GM23338 (cell line): ENCODE results near the gene PREB. TPM values are rescaled to one million over a fixed set of nuclear protein-coding genes. Genes with fewer than 3 reads are reported as not detected.

Experiments
- ATAC-seq: fragments of 200-7000 bp; cut with Tn5 transposase; 3 replicates; pipeline ENCODE4 v1.9.1; 2020
- DNase-seq: peaks from one replicate; pipeline ENCODE4 v3.0.0-alpha.2; 2015; ENCODE audit warnings: low spot score
- H2AFZ ChIP-seq: fragments of 200-600 bp; sonication (generic); 2 replicates; pipeline ENCODE4 v1.8.0; 2016; ENCODE audit warnings: antibody characterized with exemption, mild to moderate bottlenecking, moderate library complexity
- H3F3A ChIP-seq: fragments of 200-600 bp; sonication (generic); replicated peaks from 2 replicates; pipeline ENCODE4 v1.8.0; 2017; ENCODE audit warnings: antibody characterized with exemption, mixed run types, low read depth
- H3K27ac ChIP-seq: fragments of 200-600 bp; sonication (generic); 2 replicates; pipeline ENCODE4 v1.6.1; 2016; ENCODE audit warnings: low read depth
- H3K27me3 ChIP-seq: fragments of 200-600 bp; sonication (generic); 2 replicates; pipeline ENCODE4 v1.8.0; 2016; ENCODE audit warnings: mild to moderate bottlenecking, mixed run types, moderate library complexity; ENCODE audit not compliant: insufficient read depth
- H3K36me3 ChIP-seq: fragments of 200-600 bp; sonication (generic); 2 replicates; pipeline ENCODE4 v1.8.0; 2016; ENCODE audit warnings: mild to moderate bottlenecking; ENCODE audit not compliant: insufficient read depth
- H3K4me1 ChIP-seq: fragments of 200-600 bp; sonication (generic); 2 replicates; pipeline ENCODE4 v1.8.0; 2016; ENCODE audit warnings: mild to moderate bottlenecking, moderate library complexity; ENCODE audit not compliant: insufficient read depth
- H3K4me2 ChIP-seq: fragments of 200-600 bp; sonication (generic); 2 replicates; pipeline ENCODE4 v1.7.1; 2017; ENCODE audit warnings: mixed run types
- H3K4me3 ChIP-seq: fragments of 200-600 bp; sonication (generic); 2 replicates; pipeline ENCODE4 v1.6.1; 2016; ENCODE audit warnings: mixed run types
- H3K79me2 ChIP-seq: fragments of 200-600 bp; sonication (generic); replicated peaks from 2 replicates; pipeline ENCODE4 v1.8.0; 2017; ENCODE audit warnings: mild to moderate bottlenecking; ENCODE audit not compliant: insufficient read depth
- H3K9me2 ChIP-seq: fragments of 200-600 bp; sonication (generic); 2 replicates; pipeline ENCODE4 v1.8.0; 2017; ENCODE audit not compliant: insufficient read depth
- H4K20me1 ChIP-seq: fragments of 200-600 bp; sonication (generic); replicated peaks from 2 replicates; pipeline ENCODE4 v1.8.0; 2017; ENCODE audit warnings: mild to moderate bottlenecking; ENCODE audit not compliant: insufficient read depth
- H3K27ac Mint-ChIP-seq: 2 replicates; pipeline ENCODE4 v1.8.0; 2020; ENCODE audit warnings: inconsistent platforms, mild to moderate bottlenecking, moderate library complexity, mixed read lengths
- H3K27me3 Mint-ChIP-seq: 3 replicates; pipeline ENCODE4 v1.8.0; 2022; ENCODE audit warnings: low read depth, mild to moderate bottlenecking, moderate library complexity, mixed read lengths, inconsistent platforms; ENCODE audit not compliant: insufficient read depth, poor library complexity
- H3K36me3 Mint-ChIP-seq: 3 replicates; pipeline ENCODE4 v1.8.0; 2021; ENCODE audit warnings: low read depth, mild to moderate bottlenecking, inconsistent platforms, moderate library complexity, mixed read lengths
- H3K4me1 Mint-ChIP-seq: 3 replicates; pipeline ENCODE4 v1.8.0; 2020; ENCODE audit warnings: mild to moderate bottlenecking, inconsistent platforms, mixed read lengths
- H3K4me3 Mint-ChIP-seq: 3 replicates; pipeline ENCODE4 v1.8.0; 2021; ENCODE audit warnings: moderate library complexity, mild to moderate bottlenecking, inconsistent platforms, mixed read lengths
- H3K9me3 Mint-ChIP-seq: 3 replicates; pipeline ENCODE4 v1.8.0; 2020; ENCODE audit warnings: moderate library complexity, mild to moderate bottlenecking, inconsistent platforms, mixed read lengths
- EZH2 ChIP-seq: fragments of 200-600 bp; sonication (generic); IDR thresholded peaks from one replicate; pipeline ENCODE4 v1.8.0; 2017; ENCODE audit warnings: antibody characterized with exemption, mild to moderate bottlenecking, low read depth; ENCODE audit not compliant: unreplicated experiment
- STAT1 ChIP-seq: IDR thresholded peaks from one replicate; pipeline ENCODE4 v1.6.1; 2016; ENCODE audit warnings: antibody characterized with exemption; ENCODE audit not compliant: unreplicated experiment
- ZNF114 ChIP-seq: fragments of 250-450 bp; sonication (Bioruptor Pico); IDR thresholded peaks from 2 replicates; pipeline ENCODE4 v1.5.0; 2020; ENCODE audit warnings: mild to moderate bottlenecking, moderate library complexity
- polyA plus RNA-seq: library from polyadenylated mRNA; unstranded; fragments of >200 nt; fragmentation: Nextera tagmentation; extraction: Ambion mirVana; gene quantifications from 2 replicates; pipeline ENCODE4 v1.2.1, GENCODE V29; 2016
- total RNA-seq: library from RNA; depleted of rRNA; stranded (reverse); fragments of >200 nt; shearing (Covaris generic); gene quantifications from 2 replicates; pipeline ENCODE4 v1.2.3, GENCODE V29; 2014
- TF ChIP-seq, protein P1 (sequence below), 2 experiments: fragments of 200-600 bp in 1 of 2; sonication (generic) in 1 of 2; conservative IDR thresholded peaks; 2 replicates each; pipeline versions ENCODE4 v1.5.1 to v1.6.1; 2016 to 2017; ENCODE audit warnings: antibody characterized with exemption in 2 of 2, low read depth in 2 of 2, mild to moderate bottlenecking in 2 of 2, moderate library complexity in 1 of 2

PREB gene
- total and polyA plus RNA-seq, 2 experiments from 2014 or later = 41.2 to 79.7 TPM

DNA sequence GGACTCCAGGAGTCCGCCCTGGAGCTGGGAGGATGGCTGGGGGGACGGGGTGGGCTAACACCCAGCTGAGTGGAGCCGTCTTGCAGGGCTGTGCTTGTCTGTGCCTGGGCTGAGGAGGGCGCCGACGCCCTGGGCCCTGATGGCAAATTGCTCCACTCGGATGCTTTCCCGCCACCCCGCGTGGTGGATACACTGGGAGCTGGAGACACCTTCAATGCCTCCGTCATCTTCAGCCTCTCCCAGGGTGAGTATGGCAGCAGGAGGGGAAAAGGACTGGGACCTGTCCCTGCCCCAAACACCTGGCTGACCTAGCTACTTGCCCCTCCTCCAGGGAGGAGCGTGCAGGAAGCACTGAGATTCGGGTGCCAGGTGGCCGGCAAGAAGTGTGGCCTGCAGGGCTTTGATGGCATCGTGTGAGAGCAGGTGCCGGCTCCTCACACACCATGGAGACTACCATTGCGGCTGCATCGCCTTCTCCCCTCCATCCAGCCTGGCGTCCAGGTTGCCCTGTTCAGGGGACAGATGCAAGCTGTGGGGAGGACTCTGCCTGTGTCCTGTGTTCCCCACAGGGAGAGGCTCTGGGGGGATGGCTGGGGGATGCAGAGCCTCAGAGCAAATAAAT lies 35.0 kb downstream of the PREB start:
- Mint-ChIP-seq H3K9me3 (no peaks in the 10 kb centered on the region; the same call in 2 of the 3 replicates), H3K27ac (no peak overlapping the region), H3K36me3 (no peaks in the 10 kb centered on the region; the same call in 2 of the 3 replicates), H3K4me3 (no peak overlapping the region), H3K27me3 (peaks cover 21% of the 10 kb centered on the region), H3K4me1 (peaks cover 9% of the 10 kb centered on the region)
- Histone ChIP-seq H3K4me3 (no peak overlapping the region), H3K36me3 (no peaks in the 10 kb centered on the region), H3F3A (no peaks in the 10 kb centered on the region), H3K9me2 (no peaks in the 10 kb centered on the region), H3K27me3 (no peaks in the 10 kb centered on the region), H3K27ac (no peak overlapping the region), H3K79me2 (no peaks in the 10 kb centered on the region), H2AFZ (no peak overlapping the region), H3K4me2 (no peak overlapping the region), H4K20me1 (no peaks in the 10 kb centered on the region; the same call in 1 of the 2 replicates), H3K4me1 (peaks cover 4% of the 10 kb centered on the region; the same call in 1 of the 2 replicates)
- DNase-seq = no peak
- TF ChIP-seq, protein P1, sequence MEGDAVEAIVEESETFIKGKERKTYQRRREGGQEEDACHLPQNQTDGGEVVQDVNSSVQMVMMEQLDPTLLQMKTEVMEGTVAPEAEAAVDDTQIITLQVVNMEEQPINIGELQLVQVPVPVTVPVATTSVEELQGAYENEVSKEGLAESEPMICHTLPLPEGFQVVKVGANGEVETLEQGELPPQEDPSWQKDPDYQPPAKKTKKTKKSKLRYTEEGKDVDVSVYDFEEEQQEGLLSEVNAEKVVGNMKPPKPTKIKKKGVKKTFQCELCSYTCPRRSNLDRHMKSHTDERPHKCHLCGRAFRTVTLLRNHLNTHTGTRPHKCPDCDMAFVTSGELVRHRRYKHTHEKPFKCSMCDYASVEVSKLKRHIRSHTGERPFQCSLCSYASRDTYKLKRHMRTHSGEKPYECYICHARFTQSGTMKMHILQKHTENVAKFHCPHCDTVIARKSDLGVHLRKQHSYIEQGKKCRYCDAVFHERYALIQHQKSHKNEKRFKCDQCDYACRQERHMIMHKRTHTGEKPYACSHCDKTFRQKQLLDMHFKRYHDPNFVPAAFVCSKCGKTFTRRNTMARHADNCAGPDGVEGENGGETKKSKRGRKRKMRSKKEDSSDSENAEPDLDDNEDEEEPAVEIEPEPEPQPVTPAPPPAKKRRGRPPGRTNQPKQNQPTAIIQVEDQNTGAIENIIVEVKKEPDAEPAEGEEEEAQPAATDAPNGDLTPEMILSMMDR (conservative IDR thresholded peaks at IDR 0.05; ENCODE audit: low read depth in 2 of 2) = peak in 1 of 2 experiments; percentile 43; a peak in 2 of 4 replicates
- TF ChIP-seq EZH2 = no peak
- ATAC-seq = no peak

DNA sequence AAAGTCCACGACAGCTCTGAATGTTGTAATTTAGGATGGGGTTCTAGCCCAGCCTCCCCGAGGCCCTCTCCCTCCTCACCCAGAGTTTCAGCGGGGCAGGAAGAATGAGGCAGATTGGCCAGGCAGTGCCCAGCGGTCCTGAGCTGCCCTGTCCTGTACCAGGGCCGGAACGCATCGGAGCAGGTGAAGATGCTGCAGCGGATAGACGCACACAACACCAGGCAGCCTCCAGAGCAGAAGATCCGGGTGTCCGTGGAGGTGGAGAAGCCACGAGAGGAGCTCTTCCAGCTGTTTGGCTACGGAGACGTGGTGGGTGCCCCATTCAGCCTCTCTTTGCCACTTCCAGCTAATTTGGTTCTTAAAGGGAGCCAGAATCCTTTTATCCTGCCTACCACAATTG lies 37.1 kb downstream of the PREB start:
- H3K4me1 Mint-ChIP-seq = peaks cover 9% of the 10 kb centered on the region
- no peak for DNase-seq
- H3K27ac Mint-ChIP-seq = no peak overlapping the region

DNA sequence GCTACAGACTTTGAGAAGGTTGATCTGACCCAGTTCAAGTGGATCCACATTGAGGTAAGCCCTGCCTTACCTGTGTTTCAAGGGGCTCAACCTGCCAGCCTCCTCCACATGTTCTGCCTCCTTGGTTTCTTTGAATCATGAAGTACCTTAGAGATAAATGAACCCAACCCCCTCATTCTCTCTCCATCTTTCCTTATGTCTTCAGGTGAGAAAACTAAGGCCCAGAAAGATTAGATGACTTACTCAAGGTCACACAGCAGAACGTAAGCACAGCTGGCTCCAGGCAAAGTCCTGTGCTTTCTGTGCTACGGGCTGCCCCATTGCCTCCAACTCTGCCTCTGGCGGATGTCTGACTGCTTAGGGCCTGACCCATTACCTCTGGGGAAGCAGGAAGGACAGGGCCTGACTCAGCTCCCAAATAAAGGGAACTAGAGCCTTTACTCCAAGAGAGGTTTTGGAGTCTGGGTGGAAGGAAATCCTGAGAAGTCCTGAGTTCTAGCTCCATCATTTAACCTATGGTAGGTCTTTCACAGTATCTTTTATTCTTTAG lies 37.6 kb downstream of the PREB start:
- no peak for TF ChIP-seq EZH2
- TF ChIP-seq, protein P1 (conservative IDR thresholded peaks at IDR 0.05; ENCODE audit: low read depth in 2 of 2) = no peak
- TF ChIP-seq ZNF114 (CRISPR knock-in tag) = no peak
- Histone ChIP-seq H4K20me1 (no peaks in the 10 kb centered on the region; the same call in 1 of the 2 replicates), H3K9me2 (no peaks in the 10 kb centered on the region), H3K4me1 (peaks cover 4% of the 10 kb centered on the region; the same call in 1 of the 2 replicates), H3K79me2 (no peaks in the 10 kb centered on the region), H3K27me3 (no peaks in the 10 kb centered on the region), H3K27ac (no peak overlapping the region), H3K36me3 (no peaks in the 10 kb centered on the region), H3F3A (no peaks in the 10 kb centered on the region), H3K4me2 (no peak overlapping the region), H3K4me3 (no peak overlapping the region), H2AFZ (no peak overlapping the region)
- Mint-ChIP-seq H3K4me1 (peaks cover 9% of the 10 kb centered on the region), H3K27me3 (peaks cover 24% of the 10 kb centered on the region), H3K4me3 (no peak overlapping the region), H3K36me3 (no peaks in the 10 kb centered on the region; the same call in 2 of the 3 replicates), H3K27ac (no peak overlapping the region), H3K9me3 (no peaks in the 10 kb centered on the region; the same call in 2 of the 3 replicates)
- ATAC-seq (no peak), DNase-seq (no peak)

More for the DNA sequence above, 37.1 kb downstream of the PREB start:
- Mint-ChIP-seq H3K4me3 (no peak overlapping the region), H3K27me3 (peaks cover 24% of the 10 kb centered on the region), H3K36me3 (no peaks in the 10 kb centered on the region; the same call in 2 of the 3 replicates), H3K9me3 (no peaks in the 10 kb centered on the region; the same call in 2 of the 3 replicates)
- H2AFZ ChIP-seq = no peak overlapping the region
- no peak overlapping the region for H3K27ac ChIP-seq
- H3K9me2 ChIP-seq = no peaks in the 10 kb centered on the region
- H3F3A ChIP-seq = no peaks in the 10 kb centered on the region
- no peak overlapping the region for H3K4me3 ChIP-seq
- H4K20me1 ChIP-seq = no peaks in the 10 kb centered on the region; the same call in 1 of the 2 replicates
- H3K36me3 ChIP-seq = no peaks in the 10 kb centered on the region
- H3K27me3 ChIP-seq = no peaks in the 10 kb centered on the region
- no peak overlapping the region for H3K4me2 ChIP-seq
- ATAC-seq = no peak
- TF ChIP-seq STAT1 = no peak
- H3K4me1 ChIP-seq = peaks cover 4% of the 10 kb centered on the region; the same call in 1 of the 2 replicates
- H3K79me2 ChIP-seq = no peaks in the 10 kb centered on the region
